Stimulated activated naive CD8-positive, alpha-beta T cell treated with anti-CD3 and anti-CD28 coated beads, Interleukin-15, amount 100 ng/mL, for 72 hours (primary cell): Measurements from ENCODE around the gene SCN2A.
"Not testable (repeated sequence)": the region's sequence is repeated elsewhere in the genome, so short reads cannot be mapped to it uniquely, and the experiment has no call there.

Experiments used
- ATAC-seq: fragments of 150-1000 bp; cut with Tn5 transposase; 2 replicates; pipeline ENCODE4 v1.10.0; 2021; ENCODE audit warnings: mild to moderate bottlenecking, moderate library complexity
- DNase-seq, 2 donors: peaks; one replicate each; pipeline ENCODE4 v3.0.0; 2021 to 2022
- H3K27ac Mint-ChIP-seq, 2 donors: one replicate each; pipeline ENCODE4 v1.8.0; 2022; ENCODE audit warnings: mild to moderate bottlenecking in 2 of 2, mixed read lengths in 2 of 2, moderate library complexity in 2 of 2
- H3K27me3 Mint-ChIP-seq: one replicate; pipeline ENCODE4 v1.8.0; 2022; ENCODE audit warnings: mixed read lengths
- H3K4me1 Mint-ChIP-seq: one replicate; pipeline ENCODE4 v1.8.0; 2022; ENCODE audit warnings: mild to moderate bottlenecking, mixed read lengths
- H3K4me3 Mint-ChIP-seq, 2 donors: one replicate each; pipeline ENCODE4 v1.8.0; 2022; ENCODE audit warnings: mild to moderate bottlenecking in 2 of 2, mixed read lengths in 2 of 2, moderate library complexity in 1 of 2
- H3K9me3 Mint-ChIP-seq, 2 donors: one replicate each; pipeline ENCODE4 v1.8.0; 2022; ENCODE audit warnings: mixed read lengths in 2 of 2

Gene SCN2A

DNA sequence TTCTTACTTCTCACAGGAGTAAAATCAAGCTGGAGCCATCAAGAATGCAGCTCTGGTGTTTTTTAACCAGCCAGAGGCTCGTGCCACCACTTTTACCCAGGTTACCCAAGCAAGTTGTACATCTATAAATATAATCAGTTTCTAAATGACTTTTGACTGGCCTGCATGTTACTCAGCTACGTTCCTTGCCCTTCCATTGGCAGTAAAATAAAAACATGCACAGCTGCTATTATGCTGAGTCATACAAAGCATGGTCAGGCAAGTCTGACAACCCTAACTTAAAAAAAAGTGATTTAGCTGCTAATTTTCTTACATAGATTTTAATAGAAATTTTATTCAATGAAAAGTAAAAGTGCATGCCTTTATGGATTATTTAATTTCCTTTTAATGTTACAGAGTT, 118.5 kb downstream of the SCN2A start:
- ATAC-seq (no peak), DNase-seq (no peak)
- H3K4me3 Mint-ChIP-seq: no peak overlapping the region
- H3K27me3 Mint-ChIP-seq: no peaks in the 10 kb centered on the region
- H3K4me1 Mint-ChIP-seq: no peaks in the 10 kb centered on the region
- no peak overlapping the region for H3K27ac Mint-ChIP-seq
- H3K9me3 Mint-ChIP-seq: no peaks in the 10 kb centered on the region

DNA sequence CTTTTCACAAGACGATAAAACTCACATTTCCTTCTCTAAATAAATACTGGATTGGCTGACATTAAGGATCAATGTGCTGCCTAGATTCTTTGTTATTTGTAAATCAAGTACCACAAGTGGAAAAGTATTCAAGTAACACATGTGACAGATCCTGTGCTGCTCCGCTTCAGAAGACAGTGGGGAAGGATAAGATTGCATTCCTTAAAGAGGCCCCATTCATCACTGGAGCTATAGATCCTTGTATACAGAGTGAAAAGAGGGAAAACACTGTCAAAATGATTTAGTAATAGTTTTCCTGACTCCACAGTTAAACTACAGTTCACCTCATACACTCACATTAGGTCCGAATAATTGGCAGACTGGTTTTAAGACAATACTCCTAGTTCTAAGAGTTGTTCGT, 122.3 kb downstream of the SCN2A start:
- no peaks in the 10 kb centered on the region for H3K27me3 Mint-ChIP-seq
- DNase-seq (no peak), ATAC-seq (no peak)
- no peaks in the 10 kb centered on the region for H3K4me1 Mint-ChIP-seq
- no peak overlapping the region for H3K4me3 Mint-ChIP-seq
- H3K27ac Mint-ChIP-seq: no peak overlapping the region
- no peaks in the 10 kb centered on the region for H3K9me3 Mint-ChIP-seq

DNA sequence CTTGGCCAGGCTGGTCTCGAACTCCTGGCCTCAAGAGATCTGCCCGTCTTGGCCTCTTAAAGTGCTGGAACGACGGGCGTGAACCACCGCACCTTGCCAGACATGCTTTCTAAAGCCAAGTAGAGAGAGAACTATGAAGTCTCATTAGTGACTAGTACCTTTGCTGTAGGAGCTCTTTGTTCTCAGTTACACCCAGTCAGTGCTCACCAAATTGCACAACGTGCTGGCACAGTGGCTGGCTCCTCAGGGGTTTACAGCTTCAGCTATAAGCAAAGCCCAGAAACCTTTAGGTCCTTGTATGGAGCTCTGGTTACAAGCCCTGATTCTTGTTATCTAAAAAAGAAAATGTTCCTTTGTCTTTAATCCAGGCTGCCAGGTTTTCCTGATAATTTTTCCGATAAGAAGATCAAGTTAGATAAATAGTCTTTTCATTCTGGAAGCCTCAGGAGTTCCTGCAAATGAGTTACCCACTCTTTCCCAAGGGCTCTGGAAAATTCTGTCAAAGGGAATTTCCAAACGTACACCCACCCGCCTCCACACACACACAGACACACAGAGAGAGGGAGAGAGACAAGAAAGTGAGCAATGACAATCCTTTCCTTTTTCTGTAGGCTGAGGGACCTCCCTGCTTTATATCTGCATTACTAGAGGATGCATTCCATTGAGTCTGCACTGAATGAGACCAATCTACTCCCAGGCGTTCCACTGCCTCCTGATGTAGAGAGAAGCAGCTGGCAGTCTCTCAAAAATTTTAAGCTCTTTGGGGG, 130.1 kb downstream of the SCN2A start:
- DNase-seq (no peak), ATAC-seq (no peak)
- Mint-ChIP-seq H3K4me1 (no peaks in the 10 kb centered on the region), H3K4me3 (no peak overlapping the region), H3K9me3 (no peaks in the 10 kb centered on the region), H3K27ac (no peak overlapping the region), H3K27me3 (no peaks in the 10 kb centered on the region)

DNA sequence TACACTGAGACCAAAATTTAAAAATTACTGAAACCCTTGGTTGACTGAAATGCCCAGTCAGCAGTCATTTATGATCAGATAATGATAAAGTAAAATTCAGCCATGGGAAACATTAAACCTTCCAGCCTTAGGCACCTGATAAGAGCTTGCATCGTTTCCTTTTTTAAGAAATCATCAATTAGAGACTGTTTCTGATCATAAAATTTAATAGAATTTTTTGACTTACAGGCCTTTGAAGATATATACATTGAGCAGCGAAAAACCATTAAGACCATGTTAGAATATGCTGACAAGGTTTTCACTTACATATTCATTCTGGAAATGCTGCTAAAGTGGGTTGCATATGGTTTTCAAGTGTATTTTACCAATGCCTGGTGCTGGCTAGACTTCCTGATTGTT, 130.7 kb downstream of the SCN2A start:
- Mint-ChIP-seq H3K4me1 (no peaks in the 10 kb centered on the region), H3K4me3 (no peak overlapping the region), H3K27ac (no peak overlapping the region), H3K9me3 (no peaks in the 10 kb centered on the region), H3K27me3 (no peaks in the 10 kb centered on the region)
- no peak for ATAC-seq
- DNase-seq: no peak

DNA sequence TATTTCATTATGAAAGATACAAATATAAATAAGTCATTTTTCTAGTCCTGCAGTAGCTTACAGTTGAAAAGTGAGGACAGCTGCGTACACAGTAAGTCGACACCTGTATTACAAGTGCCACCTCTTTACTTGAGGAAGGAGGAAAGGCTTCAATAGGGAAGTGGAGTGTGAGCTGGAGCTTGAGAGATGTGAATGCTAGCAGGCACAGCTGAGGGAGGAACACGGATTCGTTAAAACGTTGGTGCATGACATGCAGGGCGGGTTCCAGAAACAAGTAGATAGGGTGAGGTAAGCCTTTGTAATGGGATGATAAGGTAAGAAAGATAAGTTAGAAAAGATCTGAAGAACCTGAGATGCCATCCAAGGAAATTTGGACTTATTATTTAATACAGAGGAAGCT, 132.1 kb downstream of the SCN2A start:
- ATAC-seq (no peak), DNase-seq (no peak)
- H3K27me3 Mint-ChIP-seq: no peaks in the 10 kb centered on the region
- H3K9me3 Mint-ChIP-seq: no peaks in the 10 kb centered on the region
- H3K27ac Mint-ChIP-seq: no peak overlapping the region
- no peak overlapping the region for H3K4me3 Mint-ChIP-seq
- no peaks in the 10 kb centered on the region for H3K4me1 Mint-ChIP-seq

DNA sequence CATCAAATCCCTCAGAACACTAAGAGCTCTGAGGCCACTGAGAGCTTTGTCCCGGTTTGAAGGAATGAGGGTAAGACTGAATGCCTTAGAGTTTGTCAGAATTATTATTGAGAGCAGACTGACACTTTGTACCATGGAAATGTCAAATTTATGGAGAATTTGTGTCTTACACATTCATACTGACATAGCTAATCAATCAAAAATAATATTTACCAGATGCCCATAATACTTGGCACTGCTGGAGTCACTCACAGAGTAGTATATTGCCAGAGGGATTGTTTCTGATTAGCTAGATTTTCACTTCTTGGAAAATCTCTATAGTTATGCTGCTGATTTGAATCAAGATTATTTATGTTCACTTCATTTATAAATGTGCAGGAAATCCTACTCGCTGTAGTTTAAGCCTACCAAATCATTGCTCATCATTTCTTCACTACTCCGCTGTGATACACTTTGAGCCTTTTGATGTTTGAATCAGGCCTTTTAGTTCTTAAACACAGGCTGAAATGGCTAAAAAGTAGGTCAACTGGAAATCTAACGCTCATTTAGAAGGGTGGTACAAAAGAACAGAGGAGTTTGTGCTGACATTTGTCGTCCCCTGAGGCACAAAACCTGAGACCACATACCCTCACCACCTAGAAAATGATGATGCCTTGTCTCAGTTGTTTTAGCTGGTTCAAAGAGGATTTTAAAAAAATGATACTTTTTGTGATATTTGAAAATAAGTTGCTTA, 134.2 kb downstream of the SCN2A start:
- no peak overlapping the region for H3K27ac Mint-ChIP-seq
- no peak overlapping the region for H3K4me3 Mint-ChIP-seq
- ATAC-seq: no peak
- DNase-seq: no peak
- no peaks in the 10 kb centered on the region for H3K9me3 Mint-ChIP-seq
- H3K4me1 Mint-ChIP-seq: no peaks in the 10 kb centered on the region
- H3K27me3 Mint-ChIP-seq: no peaks in the 10 kb centered on the region

DNA sequence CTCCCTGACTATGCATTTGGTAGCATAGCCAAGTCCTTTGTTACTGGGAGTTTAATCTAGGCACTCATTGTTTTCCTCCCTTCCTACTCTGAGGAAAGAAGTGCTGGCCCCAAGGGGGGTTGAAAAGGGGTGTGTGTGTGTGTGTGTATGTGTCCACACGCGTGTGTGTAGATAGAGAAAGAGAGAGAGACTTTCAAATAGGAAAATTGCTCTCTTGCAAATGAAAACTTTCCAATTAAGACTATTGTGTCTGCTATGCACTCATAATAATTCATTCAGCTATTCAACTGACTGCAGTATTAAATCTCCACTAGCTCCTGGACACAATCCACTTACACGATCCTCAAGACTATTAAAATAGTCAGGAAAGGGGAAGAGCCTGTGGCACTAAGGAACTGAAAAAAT, 137.4 kb downstream of the SCN2A start:
- H3K27ac Mint-ChIP-seq: no peak overlapping the region
- H3K4me3 Mint-ChIP-seq: no peak overlapping the region
- ATAC-seq (no peak), DNase-seq (no peak)
- H3K27me3 Mint-ChIP-seq: no peaks in the 10 kb centered on the region
- no peaks in the 10 kb centered on the region for H3K4me1 Mint-ChIP-seq
- H3K9me3 Mint-ChIP-seq: no peaks in the 10 kb centered on the region

DNA sequence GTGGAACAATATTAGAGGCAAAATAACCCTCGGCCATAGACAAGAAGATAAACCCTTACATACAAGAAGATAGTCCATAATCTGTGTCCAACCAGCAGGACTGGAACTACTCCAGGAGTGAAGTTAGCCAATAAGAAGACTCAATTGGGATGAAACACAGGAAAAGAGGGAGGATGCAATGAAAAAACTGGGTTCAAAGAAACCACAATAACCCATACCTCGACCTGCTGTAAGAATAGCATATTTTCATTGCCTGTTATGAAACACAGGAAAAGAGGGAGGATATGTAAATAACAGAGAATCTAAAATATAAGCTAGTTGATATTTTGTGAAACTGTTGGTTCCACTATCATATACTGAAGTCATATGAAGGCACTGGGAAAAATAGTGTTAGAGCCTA, 143.1 kb downstream of the SCN2A start:
- no peak for DNase-seq
- Mint-ChIP-seq H3K27me3 (no peaks in the 10 kb centered on the region), H3K27ac (no peak overlapping the region), H3K9me3 (no peaks in the 10 kb centered on the region), H3K4me1 (no peaks in the 10 kb centered on the region), H3K4me3 (no peak overlapping the region)
- ATAC-seq: no peak

DNA sequence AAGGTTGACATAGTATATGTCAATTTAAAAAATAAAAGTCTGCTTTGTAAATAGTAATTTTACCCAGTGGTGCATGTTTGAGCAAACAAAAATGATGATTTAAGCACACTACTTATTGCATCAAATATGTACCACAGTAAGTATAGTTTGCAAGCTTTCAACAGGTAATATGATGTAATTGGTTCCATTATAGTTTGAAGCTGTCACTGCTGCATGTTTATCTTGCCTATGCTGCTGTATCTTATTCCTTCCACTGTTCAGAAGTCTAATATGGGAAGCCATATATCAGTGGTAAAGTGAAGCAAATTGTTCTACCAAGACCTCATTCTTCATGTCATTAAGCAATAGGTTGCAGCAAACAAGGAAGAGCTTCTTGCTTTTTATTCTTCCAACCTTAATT, 151.7 kb downstream of the SCN2A start:
- no peaks in the 10 kb centered on the region for H3K4me1 Mint-ChIP-seq
- ATAC-seq: no peak
- no peak for DNase-seq
- H3K9me3 Mint-ChIP-seq: no peaks in the 10 kb centered on the region
- peaks cover 10% of the 10 kb centered on the region for H3K27me3 Mint-ChIP-seq
- H3K4me3 Mint-ChIP-seq: no peak overlapping the region
- H3K27ac Mint-ChIP-seq: no peak overlapping the region

DNA sequence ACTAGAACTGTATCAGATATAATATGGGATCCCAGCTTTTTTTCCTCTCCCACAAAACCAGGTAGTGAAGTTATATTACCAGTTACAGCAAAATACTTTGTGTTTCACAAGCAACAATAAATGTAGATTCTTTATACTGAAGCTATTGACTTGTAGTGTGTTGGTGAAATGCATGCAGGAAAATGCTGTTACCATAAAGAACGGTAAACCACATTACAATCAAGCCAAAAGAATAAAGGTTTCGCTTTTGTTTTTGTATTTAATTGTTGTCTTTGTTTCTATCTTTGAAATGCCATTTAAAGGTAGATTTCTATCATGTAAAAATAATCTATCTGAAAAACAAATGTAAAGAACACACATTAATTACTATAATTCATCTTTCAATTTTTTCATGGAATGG, 152.6 kb downstream of the SCN2A start:
- Mint-ChIP-seq H3K27me3 (peaks cover 10% of the 10 kb centered on the region), H3K27ac (peak overlapping the region in 1 of 2 donors; percentile 31), H3K9me3 (no peaks in the 10 kb centered on the region), H3K4me1 (no peaks in the 10 kb centered on the region), H3K4me3 (no peak overlapping the region)
- ATAC-seq: no peak
- DNase-seq: no peak

DNA sequence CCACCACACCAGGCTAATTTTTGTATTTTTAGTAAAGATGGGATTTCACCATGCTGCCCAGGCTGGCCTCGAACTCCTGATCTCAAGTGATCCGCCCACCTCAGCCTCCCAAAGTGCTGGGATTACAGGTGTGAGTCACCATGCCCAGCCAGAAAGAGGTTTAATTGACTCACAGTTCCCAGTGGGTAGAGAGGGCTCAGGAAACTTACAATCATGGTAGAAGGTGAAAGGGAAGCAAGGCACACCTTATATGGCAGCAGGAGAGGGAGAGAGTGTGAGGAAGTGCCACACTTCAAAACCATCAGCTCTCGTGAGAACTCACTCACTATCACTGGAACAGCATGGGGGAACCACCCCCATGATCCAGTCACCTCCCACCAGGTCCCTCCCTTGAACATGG, 159.4 kb downstream of the SCN2A start:
- not testable (repeated sequence) for H3K4me3 Mint-ChIP-seq, H3K9me3 Mint-ChIP-seq, H3K27ac Mint-ChIP-seq, DNase-seq
- ATAC-seq: peak; percentile 61
- H3K27me3 Mint-ChIP-seq: peaks cover 20% of the 10 kb centered on the region
- H3K4me1 Mint-ChIP-seq: peaks cover 15% of the 10 kb centered on the region

DNA sequence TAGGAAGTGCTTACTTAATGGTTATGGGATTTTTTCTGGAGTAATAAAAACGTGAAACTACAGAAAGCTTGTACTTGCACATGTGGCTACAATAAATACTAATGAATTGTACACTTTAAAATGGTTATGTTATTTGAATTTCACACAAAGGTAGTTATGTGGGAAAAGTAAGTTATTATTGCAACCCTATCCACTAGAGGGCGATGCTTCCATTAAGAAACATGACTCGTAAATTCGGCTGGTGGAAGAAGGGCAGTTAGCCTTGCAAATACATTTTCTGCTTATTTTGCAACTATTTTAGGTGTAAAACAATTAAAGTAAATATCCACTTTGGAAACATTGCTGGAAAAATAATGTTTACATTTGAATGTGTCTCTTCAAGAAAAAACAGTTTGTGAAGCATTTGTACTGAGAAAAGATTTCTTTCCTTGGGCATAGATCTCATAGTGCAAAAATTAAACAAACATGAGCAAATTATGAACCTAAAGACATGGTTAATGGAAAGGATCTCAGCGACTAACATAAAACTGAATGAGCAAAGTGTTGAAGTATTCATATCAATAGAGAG, 162.2 kb downstream of the SCN2A start:
- no peaks in the 10 kb centered on the region for H3K9me3 Mint-ChIP-seq
- ATAC-seq: no peak
- H3K27ac Mint-ChIP-seq: no peak overlapping the region
- no peak for DNase-seq
- peaks cover 15% of the 10 kb centered on the region for H3K4me1 Mint-ChIP-seq
- no peak overlapping the region for H3K4me3 Mint-ChIP-seq
- peaks cover 28% of the 10 kb centered on the region for H3K27me3 Mint-ChIP-seq

DNA sequence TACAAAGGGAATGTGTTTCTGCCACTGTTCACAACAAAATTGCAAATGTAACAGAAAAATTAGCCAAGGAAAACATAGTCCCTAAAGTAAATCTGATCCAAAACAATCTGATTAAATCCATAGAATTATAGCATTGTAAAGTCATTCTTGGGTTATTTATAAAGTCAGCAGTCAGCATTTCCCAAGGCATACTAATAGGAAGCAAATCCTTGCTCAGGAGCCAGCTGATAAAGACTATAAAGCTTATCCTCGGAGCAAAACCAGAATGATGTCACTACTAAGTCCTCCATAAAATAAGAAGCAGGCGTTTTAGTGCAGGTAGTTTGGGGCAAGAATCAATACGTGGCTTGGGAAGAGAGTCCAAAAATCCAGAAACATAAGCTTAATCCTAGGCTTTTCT, 162.9 kb downstream of the SCN2A start:
- Mint-ChIP-seq H3K27me3 (peaks cover 28% of the 10 kb centered on the region), H3K4me1 (peaks cover 15% of the 10 kb centered on the region), H3K9me3 (no peaks in the 10 kb centered on the region), H3K27ac (no peak overlapping the region), H3K4me3 (no peak overlapping the region)
- ATAC-seq (no peak), DNase-seq (no peak)

DNA sequence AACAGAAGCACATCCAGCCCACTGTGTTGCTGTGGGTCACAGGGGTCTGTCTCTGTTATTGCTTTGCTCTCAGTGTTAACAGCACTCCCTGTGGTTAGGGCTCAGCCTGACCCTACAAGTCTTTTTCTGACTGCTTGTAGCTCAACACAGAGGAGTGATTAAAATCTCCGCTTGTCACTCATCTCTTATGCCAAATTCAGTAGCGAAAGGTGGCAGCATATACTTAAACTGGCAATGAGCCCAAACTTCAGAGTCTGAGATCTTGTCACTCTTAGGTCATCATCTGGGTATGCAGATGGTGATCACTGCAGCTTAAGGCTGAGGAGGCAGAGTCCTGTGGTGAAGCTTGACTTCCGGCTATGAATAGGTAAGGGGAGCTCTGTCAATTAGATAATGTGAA, 167.0 kb downstream of the SCN2A start:
- no peaks in the 10 kb centered on the region for H3K9me3 Mint-ChIP-seq
- H3K27ac Mint-ChIP-seq: no peak overlapping the region
- ATAC-seq (no peak), DNase-seq (no peak)
- H3K4me3 Mint-ChIP-seq: no peak overlapping the region
- H3K27me3 Mint-ChIP-seq: peaks cover 19% of the 10 kb centered on the region
- H3K4me1 Mint-ChIP-seq: no peaks in the 10 kb centered on the region

DNA sequence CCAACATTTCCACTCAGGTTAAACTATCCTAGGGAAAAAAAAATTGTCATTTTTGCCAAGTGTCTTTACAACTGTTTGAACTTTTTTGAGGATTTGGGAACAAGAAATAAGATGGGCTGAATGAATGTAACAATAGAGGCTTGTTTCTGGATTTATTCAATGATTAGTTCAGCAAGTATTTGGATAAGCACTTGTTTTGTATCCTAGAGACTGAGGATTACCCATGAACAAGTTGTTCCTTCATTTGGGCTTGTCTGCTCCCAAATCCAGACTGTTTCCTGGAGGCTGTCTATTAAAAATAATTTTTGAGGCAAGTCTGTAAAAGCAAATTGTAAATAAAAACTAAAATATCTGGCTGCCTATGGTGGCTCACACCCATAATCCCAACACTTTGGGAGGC, 168.3 kb downstream of the SCN2A start:
- Mint-ChIP-seq H3K27me3 (peaks cover 8% of the 10 kb centered on the region), H3K27ac (no peak overlapping the region), H3K4me3 (no peak overlapping the region), H3K4me1 (no peaks in the 10 kb centered on the region), H3K9me3 (no peaks in the 10 kb centered on the region)
- DNase-seq: no peak
- no peak for ATAC-seq

DNA sequence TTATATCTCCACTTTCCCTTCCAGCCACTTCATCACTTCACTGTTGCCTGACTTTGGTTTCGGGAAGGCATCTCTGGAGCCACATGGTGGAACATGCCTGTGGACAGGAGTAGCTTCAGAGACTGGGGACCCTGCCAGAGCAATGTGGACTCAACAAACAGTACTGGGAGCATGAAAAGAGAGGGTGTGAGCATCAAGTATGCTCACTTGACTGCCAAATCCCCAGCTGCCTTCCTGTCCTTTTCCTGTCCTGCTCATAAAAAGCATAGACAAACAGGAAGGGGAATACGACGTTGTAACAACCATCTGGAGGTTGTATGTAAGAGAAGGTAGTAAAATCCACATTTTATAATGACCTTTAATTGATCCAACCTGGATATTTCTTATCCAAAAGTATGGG, 169.0 kb downstream of the SCN2A start:
- ATAC-seq (no peak), DNase-seq (no peak)
- Mint-ChIP-seq H3K4me3 (no peak overlapping the region), H3K27ac (no peak overlapping the region), H3K4me1 (no peaks in the 10 kb centered on the region), H3K9me3 (no peaks in the 10 kb centered on the region), H3K27me3 (peaks cover 8% of the 10 kb centered on the region)
